Sigmoid colon (tissue), 7 donors: ENCODE data around the gene SPRR5. TPM values are rescaled to one million over a fixed set of nuclear protein-coding genes. Genes with fewer than 3 reads are reported as not detected.

Source experiments
- DNase-seq: peaks from one replicate; pipeline ENCODE4 v3.0.0-alpha.2; 2019
- H3K27ac ChIP-seq, 4 donors: fragments of 200-600 bp; sonication (generic); one replicate each; pipeline ENCODE4 v1.5.1; 2016 to 2019; ENCODE audit warnings: mild to moderate bottlenecking in 1 of 4
- H3K27me3 ChIP-seq, 3 donors: fragments of 200-600 bp; sonication (generic); one replicate each; pipeline ENCODE4 v1.5.1; 2019; ENCODE audit warnings: mild to moderate bottlenecking in 1 of 3
- H3K36me3 ChIP-seq, 4 donors: fragments of 200-600 bp; sonication (generic); one replicate each; pipeline ENCODE4 v1.5.1; 2016 to 2019
- H3K4me1 ChIP-seq, 4 donors: fragments of 200-600 bp; sonication (generic); one replicate each; pipeline ENCODE4 v1.5.1; 2017 to 2019
- H3K4me3 ChIP-seq, 4 donors: fragments of 200-600 bp; sonication (generic); one replicate each; pipeline ENCODE4 v1.5.1; 2017 to 2019; ENCODE audit warnings: mild to moderate bottlenecking in 2 of 4, moderate library complexity in 1 of 4
- H3K9me3 ChIP-seq, 4 donors: fragments of 200-600 bp in 3 of 4; sonication (generic) in 3 of 4; one replicate each; pipeline versions ENCODE4 v1.5.1 to v1.6.1; 2013 to 2019
- EP300 ChIP-seq, 4 donors: sonication (generic); formaldehyde crosslinking; IDR thresholded peaks; one replicate each; pipeline ENCODE4 v1.6.1; 2017; ENCODE audit warnings: antibody characterized with exemption in 4 of 4
- POLR2A ChIP-seq, 2 donors: fragments of 450-650 bp; IDR thresholded peaks; one replicate each; pipeline ENCODE4 v1.6.1; 2016; ENCODE audit warnings: antibody characterized with exemption in 2 of 2, mild to moderate bottlenecking in 2 of 2, moderate library complexity in 2 of 2
- POLR2AphosphoS5 ChIP-seq, 4 donors: sonication (generic); formaldehyde crosslinking; IDR thresholded peaks; one replicate each; pipeline ENCODE4 v1.6.1; 2017; ENCODE audit warnings: antibody characterized with exemption in 4 of 4
- WGBS, 2 donors: extraction: QIAGEN DNeasy Blood & Tissue Kit; methylation state at CpG; one replicate each; pipeline ENCODE4 v1.1.7; 2013; 5-methylcytosine and 5-hydroxymethylcytosine counted together
- intact Hi-C: fragments of 100-400 bp; cut with DNase I; formaldehyde crosslinking; loops from one replicate; pipeline ENCODE4 v1.15.1; 2023
- polyA plus RNA-seq, 3 donors: library from polyadenylated mRNA; stranded (reverse); fragments of 200-250 nt; gene quantifications; one replicate each; pipeline ENCODE4 v1.2.3, GENCODE V29; 2013
- total RNA-seq, 4 donors: library from RNA; depleted of rRNA; stranded (reverse); fragments of >200 nt; gene quantifications; one replicate each; pipeline ENCODE4 v1.1.0, GENCODE V29; 2016
- TF ChIP-seq, protein P1 (sequence below), 4 experiments: fragments of 450-650 bp in 3 of 4; fragments of 200-600 bp in 1 of 4; IDR thresholded peaks; one replicate each; pipeline ENCODE4 v1.5.1; 2016 to 2019; ENCODE audit warnings: antibody characterized with exemption in 4 of 4, mild to moderate bottlenecking in 3 of 4, moderate library complexity in 2 of 4
- donor health status: healthy with polysubstance abuse.
- donor health status: Bipolar disorder and iron deficiency.
- donor health status: healthy.

The SPRR5 gene
- total and polyA plus RNA-seq, 7 donors: not detected

DNA sequence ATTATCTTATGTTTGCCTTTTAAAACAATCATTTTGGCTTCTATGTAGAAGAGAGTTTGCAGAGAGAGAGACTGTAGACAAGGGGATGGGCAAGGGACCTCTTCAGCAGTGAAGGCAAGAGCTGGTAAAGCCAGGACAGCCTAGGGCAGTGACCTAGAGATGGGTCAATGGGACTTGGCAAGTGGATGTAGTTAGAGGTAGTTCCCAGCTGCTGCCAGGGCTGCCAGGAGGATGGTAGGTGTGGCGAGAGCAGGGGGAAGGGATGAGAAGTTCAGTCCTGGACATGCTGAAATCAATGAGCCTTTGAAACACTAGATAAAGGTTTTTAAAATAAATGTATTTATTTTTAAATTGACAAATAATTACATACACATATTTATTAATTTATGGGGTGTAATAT lies 6.4 kb upstream of the SPRR5 start:
- Histone ChIP-seq H3K27me3 (no peaks in the 10 kb centered on the region), H3K27ac (no peak overlapping the region), H3K36me3 (no peaks in the 10 kb centered on the region), H3K9me3 (no peaks in the 10 kb centered on the region), H3K4me1 (no peaks in the 10 kb centered on the region), H3K4me3 (no peak overlapping the region)
- WGBS, 2 donors: 82 to 90% methylated on average over 1 of the region's 1 CpG
- intact Hi-C loops: no loop called here
- no peak for TF ChIP-seq POLR2A (IDR thresholded peaks at IDR 0.05)
- TF ChIP-seq EP300 (IDR thresholded peaks at IDR 0.05): no peak
- no peak for DNase-seq

DNA sequence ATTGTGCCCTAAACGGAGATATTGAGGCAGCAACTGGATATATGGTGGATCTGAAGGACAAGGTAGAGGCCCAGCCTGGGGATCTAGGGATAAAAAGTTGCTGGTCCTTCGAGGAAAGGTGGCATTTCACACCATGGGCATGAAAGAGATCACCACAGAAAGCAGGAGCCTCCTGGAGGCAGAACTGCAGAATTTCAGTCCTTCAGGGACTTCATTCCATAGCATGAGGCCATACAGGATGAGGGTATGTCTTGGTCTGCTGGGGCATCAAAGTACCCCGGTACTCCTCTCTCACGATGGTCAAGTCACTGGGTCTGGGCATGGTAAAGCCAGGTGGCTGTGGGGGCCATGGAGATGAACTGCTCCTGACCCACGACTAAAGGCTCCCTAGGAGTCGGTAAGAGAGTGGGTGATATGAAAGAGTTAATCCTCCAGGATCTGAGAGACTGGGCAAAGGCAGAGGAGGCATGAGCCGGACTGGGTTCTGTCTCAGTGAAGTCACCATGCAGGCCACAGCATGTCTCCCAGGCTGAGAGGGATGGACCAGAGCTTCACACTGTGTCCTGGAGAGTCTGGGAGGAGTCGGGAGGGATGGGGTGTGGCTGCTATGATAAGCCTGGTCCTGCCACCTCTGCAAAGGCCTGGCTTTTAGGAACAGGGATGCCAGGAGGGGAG lies 5.8 kb upstream of the SPRR5 start:
- Histone ChIP-seq H3K9me3 (no peaks in the 10 kb centered on the region), H3K36me3 (no peaks in the 10 kb centered on the region), H3K27me3 (no peaks in the 10 kb centered on the region), H3K4me1 (no peaks in the 10 kb centered on the region), H3K27ac (no peak overlapping the region), H3K4me3 (no peak overlapping the region)
- TF ChIP-seq, protein P1, sequence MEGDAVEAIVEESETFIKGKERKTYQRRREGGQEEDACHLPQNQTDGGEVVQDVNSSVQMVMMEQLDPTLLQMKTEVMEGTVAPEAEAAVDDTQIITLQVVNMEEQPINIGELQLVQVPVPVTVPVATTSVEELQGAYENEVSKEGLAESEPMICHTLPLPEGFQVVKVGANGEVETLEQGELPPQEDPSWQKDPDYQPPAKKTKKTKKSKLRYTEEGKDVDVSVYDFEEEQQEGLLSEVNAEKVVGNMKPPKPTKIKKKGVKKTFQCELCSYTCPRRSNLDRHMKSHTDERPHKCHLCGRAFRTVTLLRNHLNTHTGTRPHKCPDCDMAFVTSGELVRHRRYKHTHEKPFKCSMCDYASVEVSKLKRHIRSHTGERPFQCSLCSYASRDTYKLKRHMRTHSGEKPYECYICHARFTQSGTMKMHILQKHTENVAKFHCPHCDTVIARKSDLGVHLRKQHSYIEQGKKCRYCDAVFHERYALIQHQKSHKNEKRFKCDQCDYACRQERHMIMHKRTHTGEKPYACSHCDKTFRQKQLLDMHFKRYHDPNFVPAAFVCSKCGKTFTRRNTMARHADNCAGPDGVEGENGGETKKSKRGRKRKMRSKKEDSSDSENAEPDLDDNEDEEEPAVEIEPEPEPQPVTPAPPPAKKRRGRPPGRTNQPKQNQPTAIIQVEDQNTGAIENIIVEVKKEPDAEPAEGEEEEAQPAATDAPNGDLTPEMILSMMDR (IDR thresholded peaks at IDR 0.05): no peak
- no peak for TF ChIP-seq EP300 (IDR thresholded peaks at IDR 0.05)
- TF ChIP-seq POLR2AphosphoS5 (IDR thresholded peaks at IDR 0.05): no peak
- TF ChIP-seq POLR2A (IDR thresholded peaks at IDR 0.05): no peak
- no peak for DNase-seq
- 48 to 73% methylated on average over 8 of the region's 8 CpGs for WGBS, 2 donors
- intact Hi-C loops: no loop called here

DNA sequence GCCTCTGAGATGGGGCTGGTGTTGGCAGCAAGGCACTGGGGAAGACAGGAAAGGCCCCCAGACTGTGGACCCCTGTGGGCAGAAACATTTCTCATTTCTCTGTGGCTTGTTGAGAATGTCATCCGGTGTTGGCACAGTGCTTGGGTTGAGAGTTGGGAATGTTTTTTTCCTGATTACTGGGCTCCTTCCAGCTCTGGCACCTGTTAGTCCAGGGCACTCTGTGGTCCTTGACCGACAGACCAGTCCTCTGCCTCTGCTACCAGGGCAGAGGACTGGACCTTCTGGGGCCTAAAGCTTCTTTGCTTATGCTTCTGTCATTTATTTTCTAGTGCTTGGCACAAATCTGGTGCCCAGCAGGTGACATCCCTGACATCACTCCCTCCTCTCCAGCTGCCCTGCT lies 4.8 kb upstream of the SPRR5 start:
- Histone ChIP-seq H3K9me3 (no peaks in the 10 kb centered on the region), H3K27ac (no peak overlapping the region), H3K36me3 (no peaks in the 10 kb centered on the region), H3K4me3 (no peak overlapping the region), H3K4me1 (no peaks in the 10 kb centered on the region), H3K27me3 (no peaks in the 10 kb centered on the region)
- WGBS, 2 donors: 84 to 92% methylated on average over 2 of the region's 2 CpGs
- no peak for TF ChIP-seq POLR2AphosphoS5 (IDR thresholded peaks at IDR 0.05)
- TF ChIP-seq POLR2A (IDR thresholded peaks at IDR 0.05): no peak
- no peak for TF ChIP-seq EP300 (IDR thresholded peaks at IDR 0.05)
- TF ChIP-seq, protein P1 (IDR thresholded peaks at IDR 0.05): no peak
- intact Hi-C loops: no loop called here
- no peak for DNase-seq

DNA sequence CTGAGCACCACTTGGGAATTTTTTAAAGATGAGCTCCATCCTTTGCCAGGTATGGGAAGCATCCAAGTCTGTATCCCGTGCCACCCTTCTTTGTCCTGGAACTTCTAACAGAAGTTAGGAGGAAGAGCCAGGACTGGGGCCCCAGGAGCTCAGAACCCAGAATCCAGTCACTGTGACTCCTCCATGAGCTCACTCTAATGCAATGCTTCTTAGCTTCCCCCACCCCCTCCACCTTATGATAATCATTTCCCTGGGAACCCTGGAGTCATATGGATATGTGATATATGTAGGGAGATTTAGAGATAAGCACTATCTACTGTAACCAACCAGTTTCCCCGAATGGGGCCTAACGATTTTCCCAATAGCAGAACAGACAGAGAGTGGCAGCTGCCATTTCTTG lies 758 bp upstream of the SPRR5 start:
- Histone ChIP-seq H3K9me3 (no peaks in the 10 kb centered on the region), H3K27ac (no peak overlapping the region), H3K36me3 (no peaks in the 10 kb centered on the region), H3K27me3 (no peaks in the 10 kb centered on the region), H3K4me1 (no peaks in the 10 kb centered on the region), H3K4me3 (no peak overlapping the region)
- intact Hi-C loops: no loop called here
- DNase-seq: no peak
- TF ChIP-seq EP300 (IDR thresholded peaks at IDR 0.05) (no peak), POLR2AphosphoS5 (IDR thresholded peaks at IDR 0.05) (no peak), POLR2A (IDR thresholded peaks at IDR 0.05) (no peak)
- TF ChIP-seq, protein P1 (IDR thresholded peaks at IDR 0.05): no peak
- 75 to 85% methylated on average over 3 of the region's 3 CpGs for WGBS, 2 donors

DNA sequence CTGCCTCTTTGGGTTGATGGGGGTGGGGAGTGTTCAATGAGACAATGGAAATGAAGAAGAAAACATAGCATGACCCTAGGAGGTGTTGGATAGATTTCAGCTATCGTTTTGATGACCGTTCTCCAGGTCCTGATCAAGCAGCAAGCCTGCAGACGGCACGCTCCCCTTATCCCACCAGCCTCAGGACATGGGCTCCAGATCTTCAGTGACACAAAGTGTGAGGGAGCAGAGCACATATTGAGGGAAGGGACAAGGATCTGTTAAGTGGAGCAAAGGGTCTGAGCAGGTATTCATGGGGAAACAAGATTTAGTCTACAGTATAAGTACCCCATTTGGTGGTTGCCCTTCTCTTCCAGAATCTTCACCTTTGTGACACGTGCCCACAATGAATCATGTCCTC lies 4.7 kb downstream of the SPRR5 start:
- WGBS, 2 donors: 77 to 87% methylated on average over 5 of the region's 5 CpGs
- no peaks in the 10 kb centered on the region for H3K27me3 ChIP-seq
- intact Hi-C loops: no loop called here
- H3K27ac ChIP-seq: no peak overlapping the region
- H3K4me3 ChIP-seq: no peak overlapping the region
- H3K36me3 ChIP-seq: no peaks in the 10 kb centered on the region
- H3K4me1 ChIP-seq: no peaks in the 10 kb centered on the region
- no peak for DNase-seq
- no peaks in the 10 kb centered on the region for H3K9me3 ChIP-seq
- TF ChIP-seq POLR2AphosphoS5 (IDR thresholded peaks at IDR 0.05) (no peak), POLR2A (IDR thresholded peaks at IDR 0.05) (no peak), EP300 (IDR thresholded peaks at IDR 0.05) (no peak)
- TF ChIP-seq, protein P1 (IDR thresholded peaks at IDR 0.05): no peak
